Fibroblast of upper back skin (primary cell): ENCODE measurements around the gene ZNF692.

Experiments
- DNase-seq: peaks from one replicate; pipeline ENCODE4 v3.0.0-alpha.2; 2013

ZNF692 gene

DNA sequence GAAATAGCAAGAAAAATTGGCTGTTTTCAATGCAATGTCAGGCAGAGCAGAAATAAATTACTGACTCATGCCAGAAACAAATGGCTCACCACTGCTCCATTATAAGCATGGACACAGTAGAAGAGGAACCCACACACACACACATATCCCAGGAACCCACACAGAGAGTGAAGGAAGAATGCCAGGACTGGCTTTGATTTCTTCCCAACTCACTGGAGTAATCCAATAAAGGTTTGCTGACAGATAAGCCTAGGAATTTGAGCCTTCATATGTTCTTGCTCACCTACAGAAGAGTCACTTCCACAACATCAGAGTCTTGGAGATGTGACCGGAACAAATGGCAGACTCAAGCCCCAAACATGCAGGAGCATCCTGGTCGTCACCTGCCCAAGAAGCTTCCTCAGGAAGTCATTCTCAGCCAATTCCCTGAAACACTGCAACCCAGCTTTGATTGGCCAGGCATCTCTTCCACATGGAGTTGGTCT is 35.3 kb downstream of the ZNF692 start:
- DNase-seq = peak; percentile 97

DNA sequence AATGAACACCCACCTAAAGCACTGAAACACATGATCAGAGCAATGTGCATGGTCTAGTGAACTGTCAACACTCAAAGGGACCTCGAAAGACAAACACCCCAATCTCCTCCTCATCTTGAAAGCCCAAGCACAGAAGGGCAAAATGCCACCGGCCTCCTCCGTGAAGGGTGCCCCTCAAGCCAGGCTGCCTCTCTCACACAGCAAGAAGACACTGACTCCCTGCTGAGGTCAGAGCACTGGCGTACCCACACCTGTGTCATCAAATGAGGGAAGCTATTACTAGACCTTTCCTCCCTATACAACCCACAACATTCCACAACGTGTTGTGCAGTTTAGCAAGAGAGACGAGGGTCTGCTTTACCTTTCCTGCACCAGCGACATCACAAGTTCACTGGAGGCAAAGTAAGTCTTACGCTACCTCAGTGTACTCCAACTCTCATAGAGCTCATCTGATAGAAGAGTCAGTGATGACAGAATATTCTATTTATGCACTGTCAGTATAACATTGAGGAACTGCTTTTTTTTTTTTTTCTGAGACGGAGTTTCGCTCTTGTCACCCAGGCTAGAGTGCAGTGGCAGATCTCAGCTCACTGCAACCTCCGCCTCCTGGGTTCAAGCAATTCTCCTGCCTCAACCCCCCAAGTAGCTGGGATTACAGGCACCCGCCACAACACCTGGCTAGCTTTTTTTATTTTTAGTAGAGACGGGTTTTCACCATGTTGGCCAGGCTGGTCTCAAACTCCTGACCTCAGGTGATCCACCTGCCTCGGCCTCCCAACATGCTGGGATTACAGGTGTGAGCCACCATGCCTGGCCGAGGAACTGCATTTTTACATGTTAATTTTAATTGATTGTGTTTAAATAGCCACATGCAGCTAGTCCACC is 36.5 kb downstream of the ZNF692 start:
- DNase-seq = no peak

DNA sequence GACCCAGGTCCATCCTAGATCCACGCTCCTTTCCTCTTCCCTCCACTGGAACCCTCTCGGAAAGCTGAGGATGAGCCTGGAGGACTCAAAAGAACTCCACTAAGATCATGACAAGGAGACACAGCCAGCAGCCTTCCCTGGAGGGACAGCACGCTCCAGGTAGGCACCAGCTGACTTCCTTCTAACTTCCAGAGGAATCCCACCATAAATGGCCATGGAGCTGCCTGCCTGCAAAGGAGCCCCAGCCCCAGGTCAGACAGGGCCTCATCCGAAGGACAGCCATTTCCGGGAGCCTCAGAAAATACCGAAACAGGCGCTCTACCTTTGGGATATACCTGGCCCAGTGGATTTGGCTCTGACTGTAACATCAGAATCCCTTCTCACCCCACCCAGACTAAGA is 37.2 kb downstream of the ZNF692 start:
- no peak for DNase-seq

DNA sequence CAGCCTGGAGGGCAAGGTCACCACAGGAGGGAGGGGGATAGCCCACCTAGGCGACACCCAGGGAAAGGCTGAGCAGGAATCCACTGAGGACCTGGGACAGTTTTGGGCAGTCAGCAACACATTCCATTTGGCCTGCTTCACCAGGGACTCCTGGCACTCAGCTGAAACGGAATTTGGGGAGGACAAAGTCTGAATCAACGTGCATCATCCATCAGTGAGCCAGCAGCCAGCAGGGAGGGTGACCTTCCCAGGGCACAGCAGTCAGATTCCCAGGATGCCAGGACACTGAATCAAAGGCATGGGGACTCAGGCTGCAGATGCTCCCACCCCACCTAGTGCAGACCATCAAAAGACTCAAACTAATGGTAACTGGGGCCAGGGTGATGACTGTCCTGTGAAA is 37.8 kb downstream of the ZNF692 start:
- DNase-seq = peak; percentile 87

DNA sequence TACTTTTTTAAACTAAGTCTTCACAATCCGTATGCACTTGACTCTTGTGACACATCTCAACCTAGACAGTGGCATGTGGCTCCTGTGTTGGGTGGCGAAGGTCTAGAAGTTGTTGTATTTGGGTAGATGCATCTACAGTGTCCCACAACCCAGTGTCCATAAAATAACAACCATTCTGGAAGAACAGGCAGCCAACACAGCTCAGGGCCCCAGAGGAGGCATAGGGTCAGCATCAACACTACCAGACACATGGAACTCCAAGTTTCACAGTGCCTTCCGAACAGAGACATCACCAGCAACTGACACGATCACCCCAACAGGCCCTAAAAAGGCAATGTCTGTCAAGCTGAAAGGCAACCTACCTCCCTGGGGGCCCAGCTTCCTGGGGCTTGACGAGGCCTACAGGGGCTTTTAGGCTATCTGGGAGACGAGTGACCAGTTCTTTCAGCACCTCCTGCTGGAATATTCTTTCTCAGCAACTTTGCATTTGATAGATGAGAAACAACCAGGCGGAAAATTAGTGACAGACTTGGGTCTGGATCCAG is 38.8 kb downstream of the ZNF692 start:
- no peak for DNase-seq

DNA sequence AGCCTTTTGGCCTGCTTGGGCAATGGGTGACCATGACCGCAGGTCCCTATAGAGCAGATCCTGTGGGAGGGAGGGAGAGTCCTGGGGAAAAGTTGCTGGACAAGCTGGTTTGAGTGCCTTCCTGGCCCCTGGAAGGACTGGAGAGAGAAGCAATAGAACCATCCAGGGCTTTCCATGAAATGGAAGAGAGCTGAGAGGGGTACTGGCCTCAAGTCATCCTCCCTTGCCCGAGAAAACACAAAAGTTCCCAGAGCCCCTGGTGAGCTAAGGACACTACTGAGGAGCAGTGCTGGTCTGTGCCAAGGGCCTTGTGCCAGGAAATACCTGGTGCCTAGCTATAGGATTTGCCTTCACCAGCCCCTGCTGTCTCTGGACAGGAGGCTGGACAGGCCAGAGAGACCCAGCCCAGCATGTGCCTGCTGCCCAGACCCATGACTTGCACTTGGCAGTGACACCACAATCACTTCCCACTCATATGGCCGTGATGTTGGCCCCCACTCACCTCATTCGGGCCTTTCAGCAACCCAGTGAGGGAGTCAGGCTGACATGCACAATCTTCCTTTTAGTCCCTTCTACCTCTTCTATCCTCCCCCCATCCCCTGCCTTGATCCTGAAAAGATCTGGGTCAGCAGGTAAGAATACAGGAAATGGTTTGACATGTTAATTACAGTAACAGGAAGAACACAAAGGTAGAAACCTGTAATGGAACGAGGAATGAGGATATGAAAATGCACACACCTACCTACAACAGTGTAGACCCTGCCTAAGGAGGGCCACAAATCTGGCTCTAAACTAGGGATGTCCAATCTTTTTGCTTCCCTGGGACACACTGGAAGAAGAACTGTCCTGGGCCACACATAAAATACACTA is 40.1 kb downstream of the ZNF692 start:
- DNase-seq = no peak

DNA sequence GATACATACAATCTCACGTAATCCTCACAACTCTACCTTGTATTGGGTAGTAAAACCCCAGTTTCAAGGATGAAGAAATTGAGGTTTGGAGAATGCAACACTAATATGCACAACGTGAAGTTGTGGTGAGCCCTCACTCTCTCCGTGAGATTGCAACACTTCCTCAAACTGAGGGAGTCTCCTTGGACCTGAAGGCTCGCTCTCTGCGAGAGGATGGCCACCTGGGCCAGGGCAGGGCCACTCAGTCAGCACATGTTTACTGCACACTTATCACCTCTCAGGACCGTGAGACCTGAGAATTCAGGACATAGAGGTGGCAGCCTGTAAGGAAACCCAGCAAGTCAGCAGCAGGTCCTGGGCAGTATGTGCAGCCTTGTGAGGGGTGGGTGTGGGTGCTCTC is 41.8 kb downstream of the ZNF692 start:
- DNase-seq = no peak

DNA sequence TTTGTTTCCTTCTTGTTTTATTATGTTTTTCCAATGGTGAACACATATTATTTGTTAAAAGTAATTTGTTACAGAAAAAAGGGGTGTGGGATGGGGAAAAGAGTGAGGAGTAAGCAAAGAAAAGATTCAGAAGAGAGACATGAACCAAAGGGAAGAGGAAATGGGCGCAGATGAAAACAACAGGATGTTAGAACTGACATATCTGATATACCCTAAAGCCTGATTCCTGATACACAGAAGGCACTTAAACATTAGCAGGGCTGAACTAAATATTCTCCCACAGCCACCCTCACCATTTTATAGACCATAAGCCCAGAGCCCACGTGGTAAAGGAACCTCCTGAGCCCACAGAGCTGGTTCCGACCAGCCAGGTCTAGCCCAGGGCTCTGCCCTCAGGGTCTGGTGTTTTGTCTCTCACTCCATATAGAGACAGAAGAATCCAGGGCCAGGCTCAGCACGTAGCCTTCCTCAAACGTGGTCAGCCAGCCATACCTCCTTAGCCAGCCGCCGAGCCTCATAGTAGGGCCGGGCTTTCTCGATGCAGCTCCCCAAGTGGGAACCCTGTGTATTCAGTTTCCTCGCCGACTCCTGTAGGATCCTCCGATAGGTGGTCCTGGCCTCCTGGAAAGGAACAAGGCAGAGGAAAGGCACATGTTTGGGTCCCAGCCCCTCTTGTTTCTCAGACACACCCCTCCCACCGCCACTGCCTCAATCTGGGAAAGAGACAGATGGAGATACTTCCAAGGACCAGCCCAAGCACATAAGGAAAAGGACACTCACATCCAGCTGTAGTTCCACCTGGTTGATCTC is 42.6 kb downstream of the ZNF692 start:
- DNase-seq = no peak

DNA sequence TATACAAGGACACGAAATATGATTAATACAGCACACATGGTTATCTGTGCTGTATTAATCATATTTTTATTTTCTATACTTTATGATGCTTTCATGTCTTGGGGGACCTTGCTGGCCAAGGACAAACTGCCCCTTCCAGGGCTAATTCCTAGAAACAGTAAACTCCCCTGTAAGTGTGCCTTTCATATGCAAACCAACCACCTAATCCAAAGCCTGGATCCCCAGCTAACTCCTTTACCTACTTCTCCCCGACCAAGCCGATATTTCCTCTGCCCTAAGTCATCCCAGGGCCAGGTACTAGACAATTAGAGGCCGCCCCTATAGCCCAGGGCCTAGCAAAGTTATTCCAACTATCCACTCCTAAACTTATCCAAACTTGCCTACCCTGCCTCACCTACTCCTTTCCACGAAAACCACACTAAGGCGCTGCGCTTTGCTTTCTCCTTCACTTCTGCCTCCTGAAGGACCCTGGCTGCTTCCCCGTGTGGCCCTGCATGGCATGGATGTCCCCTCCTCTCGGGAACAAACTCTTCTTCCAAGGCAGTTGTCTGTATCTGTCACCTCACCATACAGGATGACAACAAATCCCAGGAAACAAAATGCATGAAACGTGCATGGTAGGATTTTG is 43.4 kb downstream of the ZNF692 start:
- no peak for DNase-seq

DNA sequence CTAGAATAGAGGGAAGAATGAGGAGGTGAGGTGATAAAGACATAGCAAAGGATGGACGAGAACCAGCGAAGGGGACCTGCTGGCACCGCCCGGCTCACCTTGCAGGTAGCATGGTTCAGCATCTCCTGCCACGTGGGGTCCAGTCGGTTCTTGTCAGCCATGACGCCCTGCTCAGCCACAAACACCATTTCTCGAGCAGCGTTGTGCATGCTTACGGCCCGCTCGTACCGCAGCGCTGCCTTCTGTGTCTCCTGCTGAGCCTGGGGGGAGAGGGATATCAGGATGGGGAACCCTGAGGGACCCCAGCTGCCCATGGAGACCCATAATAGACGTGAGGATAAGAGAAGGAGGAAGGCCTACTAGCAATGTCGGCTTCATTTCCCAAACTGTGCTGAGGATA is 44.5 kb downstream of the ZNF692 start:
- DNase-seq = no peak

DNA sequence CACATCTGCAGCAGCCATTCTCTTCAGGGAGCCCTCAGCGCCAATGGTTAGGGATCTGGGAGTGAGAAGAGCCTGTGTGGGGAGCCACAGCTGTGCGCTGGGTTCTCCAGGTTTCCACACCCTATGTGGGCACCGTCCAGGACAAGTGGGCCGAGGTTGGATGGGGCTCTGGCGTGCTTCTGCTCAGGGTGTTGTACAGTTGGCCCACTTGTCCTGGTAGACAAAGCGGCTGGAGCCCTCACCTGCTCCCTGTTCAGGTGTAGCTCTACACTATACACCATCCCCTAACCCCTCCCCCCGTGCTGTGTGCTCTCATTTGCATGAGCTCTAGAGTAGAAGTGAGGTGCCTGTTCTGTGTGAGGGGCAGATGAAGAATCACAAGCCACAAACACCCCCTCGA is 45.3 kb downstream of the ZNF692 start:
- no peak for DNase-seq

DNA sequence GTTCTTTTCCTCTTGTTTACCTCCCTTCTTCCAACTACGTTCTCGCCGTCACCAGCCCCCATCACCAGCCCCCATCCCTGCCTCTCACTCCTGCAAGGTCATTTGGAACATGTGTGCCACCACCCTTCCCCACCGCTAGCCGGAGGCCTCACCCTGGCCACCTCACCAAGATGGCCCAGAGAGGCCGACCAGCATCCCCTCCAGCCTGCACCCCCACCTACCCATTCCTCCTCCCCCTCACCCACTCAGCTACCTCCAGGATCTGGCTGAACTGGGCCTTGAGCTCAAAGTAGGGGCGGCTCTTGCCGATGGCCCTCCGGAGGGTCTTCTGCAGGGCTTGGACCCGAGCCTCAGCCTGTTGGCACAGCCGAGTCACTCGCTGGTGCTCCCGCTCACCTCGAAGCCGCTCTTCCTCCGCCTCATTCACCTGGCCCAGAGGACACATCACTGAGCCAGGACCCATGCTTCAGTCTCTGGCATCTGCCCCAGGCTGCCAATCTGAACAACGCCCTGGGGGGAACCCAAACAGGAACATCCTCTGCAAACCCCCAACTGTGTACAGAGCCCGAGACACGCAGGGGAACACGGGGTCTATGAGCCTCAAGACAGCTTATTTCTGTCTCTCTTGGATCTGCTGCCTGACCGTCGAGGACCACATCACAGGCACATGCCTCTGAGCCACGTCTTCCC is 46.0 kb downstream of the ZNF692 start:
- DNase-seq = no peak

DNA sequence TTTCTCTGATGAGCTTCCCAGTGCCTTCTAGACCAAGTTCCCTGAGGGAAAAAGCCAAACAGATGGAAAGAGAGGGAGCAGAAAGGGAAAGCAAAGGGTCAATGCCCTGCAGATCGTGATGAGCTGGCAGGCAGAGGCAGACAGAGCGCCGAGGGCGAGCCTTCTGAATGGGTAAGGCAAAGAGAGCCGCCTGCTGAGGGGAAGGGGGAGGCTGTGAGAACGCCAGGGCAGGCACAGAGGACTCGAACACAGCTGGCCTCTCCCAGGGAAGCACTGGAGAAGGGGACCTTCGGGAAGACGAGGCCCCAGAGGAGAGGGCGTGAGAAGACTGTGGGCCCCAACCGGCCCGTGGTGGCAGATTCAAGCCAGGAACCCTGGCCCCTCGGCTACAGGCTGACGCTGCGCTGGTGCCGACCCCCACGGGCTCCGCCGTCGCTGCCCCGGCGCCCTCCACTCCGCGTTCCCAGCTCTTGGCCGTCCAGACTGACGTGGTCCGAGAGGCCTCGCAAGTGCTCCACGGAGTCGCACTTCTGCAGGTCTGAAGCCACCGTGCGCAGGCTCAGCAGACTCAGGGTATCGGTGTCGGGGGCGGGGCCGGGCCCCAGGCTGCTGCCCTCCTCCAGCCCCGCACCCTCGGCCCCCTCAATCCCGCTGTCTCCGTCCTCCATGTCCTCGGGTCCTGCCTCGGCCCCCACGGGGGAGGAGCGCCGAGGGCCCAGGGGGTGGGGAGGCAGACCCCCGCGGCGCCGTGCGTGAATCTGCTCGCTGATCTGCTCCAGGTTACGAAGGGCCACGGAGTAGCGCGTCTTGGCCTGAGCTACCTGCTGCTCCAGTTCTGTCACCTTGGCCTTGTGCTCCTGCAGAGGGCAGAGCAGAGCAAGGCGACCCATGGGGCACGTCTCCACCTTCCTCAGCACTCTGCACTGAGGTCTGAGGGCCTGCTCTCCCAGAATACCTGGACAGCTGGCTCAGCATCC is 47.1 kb downstream of the ZNF692 start:
- DNase-seq = no peak

DNA sequence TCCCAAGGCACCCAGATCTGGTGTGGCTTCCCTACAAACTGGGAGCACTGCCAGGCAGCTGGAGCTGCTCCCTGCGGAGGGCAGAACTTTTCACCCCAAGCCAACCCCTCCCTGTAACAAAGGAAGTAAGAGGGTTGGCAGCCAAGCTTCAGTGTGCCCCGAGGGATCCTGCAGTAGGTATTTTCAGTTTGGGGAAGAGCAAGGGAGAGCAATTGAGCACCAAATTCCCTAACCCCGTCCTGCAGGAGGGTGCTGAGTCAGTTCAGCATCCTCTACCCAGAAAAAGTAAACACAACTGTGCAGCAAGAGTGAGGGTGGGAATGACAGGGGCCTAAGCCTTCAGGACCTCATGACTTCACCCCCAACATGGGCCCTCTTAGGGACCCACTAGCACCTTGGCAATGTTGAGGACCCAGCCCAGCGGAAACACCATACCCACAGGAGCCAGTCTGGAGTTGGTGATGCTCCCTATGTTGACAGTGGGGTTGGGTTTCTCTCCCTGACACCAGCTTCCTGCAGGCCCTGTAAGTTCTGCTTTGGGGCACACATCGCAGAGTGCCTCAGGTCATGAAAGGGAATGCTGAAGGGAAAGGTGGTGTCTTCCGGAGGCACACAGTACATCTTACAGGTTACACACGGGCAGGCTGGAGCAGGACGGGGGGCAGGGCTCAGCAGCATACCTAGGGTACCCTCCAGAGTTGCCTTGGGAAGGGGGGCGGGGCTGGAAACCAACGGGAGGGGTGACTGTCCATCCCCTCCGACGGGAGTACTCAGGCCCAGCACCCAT is 48.0 kb downstream of the ZNF692 start:
- DNase-seq = peak; percentile 11

DNA sequence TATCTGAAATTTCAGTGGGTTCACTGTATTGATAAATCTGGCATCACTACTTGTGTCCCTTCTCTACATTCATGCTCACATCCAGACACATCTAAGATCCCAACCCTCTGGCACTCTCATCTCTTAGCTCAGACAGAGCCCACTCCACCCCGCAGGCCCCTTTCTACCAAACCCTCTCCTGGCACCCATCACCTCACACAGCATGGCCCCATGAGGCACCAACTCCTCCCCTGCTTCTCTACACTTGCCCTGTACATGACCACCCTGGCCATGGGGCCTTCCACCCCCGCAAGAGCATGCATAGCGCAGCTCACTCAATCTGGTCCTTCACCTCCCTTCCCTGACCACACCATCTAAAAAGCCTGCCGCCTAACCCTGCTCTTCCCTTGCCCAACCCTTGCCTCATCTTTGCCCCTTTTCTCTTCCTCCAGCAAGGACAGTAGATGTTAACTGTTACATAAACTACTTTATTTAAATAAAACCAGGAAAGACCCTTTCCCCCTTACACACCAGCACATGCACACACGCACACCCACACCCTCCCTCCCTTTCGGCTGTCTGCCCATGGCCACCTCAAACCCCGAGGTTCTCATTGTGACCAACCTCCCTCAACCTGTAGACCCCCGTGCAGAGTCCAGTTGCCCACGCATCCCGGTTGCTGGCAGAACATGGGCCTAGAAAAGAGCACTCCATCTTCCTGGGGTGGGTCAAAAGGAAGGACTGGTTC is 48.7 kb downstream of the ZNF692 start:
- DNase-seq = no peak

DNA sequence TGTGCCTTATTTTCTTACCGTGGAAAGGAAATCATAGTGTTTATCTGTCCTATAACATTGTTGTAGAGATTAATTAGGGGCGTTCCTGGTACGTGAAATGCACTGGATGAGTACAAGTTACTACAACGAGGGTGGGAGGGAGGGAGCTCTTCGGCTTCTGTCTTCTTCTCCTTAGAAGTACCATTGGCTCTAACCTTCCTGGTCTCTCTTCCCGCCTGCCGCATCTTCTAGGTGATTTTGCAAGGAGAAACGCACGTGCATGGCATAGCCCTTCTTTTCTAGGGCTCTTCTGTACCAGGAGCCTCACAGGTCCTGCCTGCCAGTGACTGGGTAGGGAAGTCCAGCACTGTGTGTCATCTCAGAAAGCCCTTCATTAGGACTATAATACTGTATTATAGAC is 50.0 kb downstream of the ZNF692 start:
- DNase-seq = no peak

DNA sequence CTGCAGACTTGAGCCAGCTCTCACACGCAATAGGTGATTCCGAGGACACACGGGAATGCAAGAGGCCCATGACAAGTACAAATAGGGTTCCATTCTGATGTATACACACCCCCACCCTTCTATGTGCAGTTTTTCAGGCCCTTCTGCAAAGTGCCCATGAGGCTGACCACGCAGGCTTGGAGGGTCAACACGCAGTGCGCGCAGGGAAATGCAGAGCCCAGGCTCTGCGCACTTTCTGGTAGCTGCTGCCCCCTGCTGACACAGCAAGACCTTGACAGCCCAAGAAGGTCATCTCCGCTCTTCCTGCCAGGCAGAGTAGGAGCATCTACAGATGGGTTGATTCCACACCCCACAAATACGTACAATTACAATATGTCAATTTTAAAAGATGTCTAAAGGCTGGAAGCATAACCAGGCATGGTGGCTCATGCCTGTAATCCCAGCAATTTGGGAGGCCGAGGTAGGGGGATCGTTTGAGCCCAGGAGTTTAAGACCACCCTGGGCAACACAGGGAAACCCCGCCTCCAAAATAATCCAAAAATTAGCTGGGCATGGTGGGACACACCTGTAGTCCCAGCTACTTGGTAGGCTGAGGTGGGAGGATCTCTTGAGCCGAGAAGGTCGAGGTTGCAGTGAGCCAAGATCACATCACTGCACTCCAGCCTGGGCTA is 51.7 kb downstream of the ZNF692 start:
- DNase-seq = peak; percentile 25

DNA sequence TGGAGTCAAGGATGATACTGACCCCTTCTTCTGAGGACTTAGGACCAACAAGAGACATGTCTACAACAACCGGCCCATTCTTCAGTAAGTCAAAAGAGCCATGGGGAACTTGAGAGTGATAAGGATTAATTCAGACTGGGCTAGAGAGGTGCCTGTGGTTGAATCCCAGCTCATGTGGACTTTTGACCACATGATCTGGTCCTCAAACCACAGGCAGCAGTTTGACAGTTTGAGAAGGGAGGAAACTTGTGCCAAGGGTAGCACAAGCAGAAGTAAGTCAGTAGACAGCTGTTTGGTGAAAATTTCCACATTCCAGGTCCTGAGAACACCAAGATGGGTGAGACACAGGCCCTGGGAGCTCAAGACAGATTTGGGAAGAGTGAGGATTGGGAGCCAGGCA is 53.0 kb downstream of the ZNF692 start:
- DNase-seq = no peak
